Colonic mucosa (tissue), 4 donors: Measurements from ENCODE around the gene SND1. TPM values are rescaled to one million over a fixed set of nuclear protein-coding genes. Genes with fewer than 3 reads are reported as not detected.
"Not testable (repeated sequence)": the region's sequence is repeated elsewhere in the genome, so short reads cannot be mapped to it uniquely, and the experiment has no call there.

Experiments used
- DNase-seq: peaks from one replicate; pipeline ENCODE4 v3.0.0-alpha.2; 2020
- H3K27ac ChIP-seq: fragments of 200-600 bp; one replicate; pipeline ENCODE4 v1.8.0; 2021
- H3K27me3 ChIP-seq: fragments of 200-600 bp; one replicate; pipeline ENCODE4 v1.8.0; 2021
- H3K36me3 ChIP-seq: fragments of 200-600 bp; one replicate; pipeline ENCODE4 v1.8.0; 2021
- H3K4me1 ChIP-seq: fragments of 200-600 bp; one replicate; pipeline ENCODE4 v1.8.0; 2021; ENCODE audit warnings: mild to moderate bottlenecking
- H3K4me3 ChIP-seq: fragments of 200-600 bp; one replicate; pipeline ENCODE4 v1.8.0; 2021
- H3K9ac ChIP-seq, 2 donors: one replicate each; pipeline ENCODE4 v1.7.0; 2013; ENCODE audit warnings: control low read depth in 2 of 2, low read depth in 2 of 2, low read length in 2 of 2
- H3K9me3 ChIP-seq: fragments of 200-600 bp; one replicate; pipeline ENCODE4 v1.8.0; 2021
- CTCF ChIP-seq: fragments of 200-600 bp; IDR thresholded peaks from one replicate; pipeline ENCODE4 v1.8.0; 2022; ENCODE audit warnings: antibody characterized with exemption, mild to moderate bottlenecking
- intact Hi-C: fragments of 100-400 bp; cut with DNase I; formaldehyde crosslinking; loops from one replicate; pipeline ENCODE4 v1.14.1; 2022
- total RNA-seq, 2 donors: library from RNA; stranded (reverse); fragmentation: NEBNext Ultra II Directional in 1 of 2; extraction: Animal tissue kit (Norgen Biotek cat#: 25700) in 1 of 2; gene quantifications; one replicate each; pipeline ENCODE4 v1.2.1, GENCODE V29; 2021
- donor health status: healthy.
- donor health status: DM: no; HTN: no; CAD: no.
- donor health status: DM: no; HTN: no; CAD: no.

Gene SND1
- total RNA-seq, 2 donors from 2014 or later: 134 to 163 TPM

GRCh38 chr7:127833641-127834040 lies 181.6 kb downstream of the SND1 start:
- no peaks in the 10 kb centered on the region for H3K36me3 ChIP-seq

GRCh38 chr7:127835679-127836078 lies 183.7 kb downstream of the SND1 start:
- DNase-seq: no peak
- Histone ChIP-seq H3K27ac (no peak overlapping the region), H3K4me3 (no peak overlapping the region), H3K9ac (no peak overlapping the region), H3K27me3 (no peaks in the 10 kb centered on the region), H3K4me1 (no peaks in the 10 kb centered on the region), H3K9me3 (no peaks in the 10 kb centered on the region), H3K36me3 (no peaks in the 10 kb centered on the region)
- intact Hi-C loops: no loop called here
- TF ChIP-seq CTCF: no peak

More at GRCh38 chr7:127833641-127834040, 181.6 kb downstream of the SND1 start:
- Histone ChIP-seq H3K4me3 (no peak overlapping the region), H3K9ac (no peak overlapping the region), H3K27me3 (no peaks in the 10 kb centered on the region), H3K9me3 (no peaks in the 10 kb centered on the region), H3K4me1 (no peaks in the 10 kb centered on the region), H3K27ac (no peak overlapping the region)
- TF ChIP-seq CTCF: no peak
- no peak for DNase-seq
- intact Hi-C loops: no loop called here

- intact Hi-C loops, H3K4me3 ChIP-seq, H3K9ac ChIP-seq, H3K4me1 ChIP-seq, H3K27me3 ChIP-seq, DNase-seq, H3K36me3 ChIP-seq, H3K27ac ChIP-seq, H3K9me3 ChIP-seq: not testable (repeated sequence)
Measured at GRCh38 chr7:127837816-127838410, 185.9 kb downstream of the SND1 start.

- H3K27me3 ChIP-seq: no peaks in the 10 kb centered on the region
- DNase-seq: no peak
- intact Hi-C loops: no loop called here
- no peak for TF ChIP-seq CTCF
- no peaks in the 10 kb centered on the region for H3K4me1 ChIP-seq
- no peaks in the 10 kb centered on the region for H3K36me3 ChIP-seq
- H3K9ac ChIP-seq: no peak overlapping the region
- H3K27ac ChIP-seq: no peak overlapping the region
- no peaks in the 10 kb centered on the region for H3K9me3 ChIP-seq
- no peak overlapping the region for H3K4me3 ChIP-seq
Measured at GRCh38 chr7:127838816-127839415, 186.9 kb downstream of the SND1 start.

- Histone ChIP-seq H3K9ac (no peak overlapping the region), H3K4me3 (no peak overlapping the region), H3K27me3 (no peaks in the 10 kb centered on the region), H3K4me1 (no peaks in the 10 kb centered on the region), H3K27ac (no peak overlapping the region), H3K36me3 (no peaks in the 10 kb centered on the region), H3K9me3 (no peaks in the 10 kb centered on the region)
- intact Hi-C loops: no loop called here
- DNase-seq: no peak
- TF ChIP-seq CTCF: no peak
Measured at GRCh38 chr7:127840226-127840951, 188.4 kb downstream of the SND1 start.

GRCh38 chr7:127844165-127844564 lies 192.2 kb downstream of the SND1 start:
- Histone ChIP-seq H3K9me3 (no peaks in the 10 kb centered on the region), H3K4me1 (peaks cover 10% of the 10 kb centered on the region), H3K4me3 (no peak overlapping the region), H3K27me3 (no peaks in the 10 kb centered on the region), H3K27ac (no peak overlapping the region), H3K36me3 (no peaks in the 10 kb centered on the region), H3K9ac (no peak overlapping the region)
- TF ChIP-seq CTCF: no peak
- no peak for DNase-seq
- intact Hi-C loops: no loop called here
